ENCODE measurements around the gene CAPG.
"Not testable (repeated sequence)": the region's sequence is repeated elsewhere in the genome, so short reads cannot be mapped to it uniquely, and the experiment has no call there.

The CAPG gene

DNA sequence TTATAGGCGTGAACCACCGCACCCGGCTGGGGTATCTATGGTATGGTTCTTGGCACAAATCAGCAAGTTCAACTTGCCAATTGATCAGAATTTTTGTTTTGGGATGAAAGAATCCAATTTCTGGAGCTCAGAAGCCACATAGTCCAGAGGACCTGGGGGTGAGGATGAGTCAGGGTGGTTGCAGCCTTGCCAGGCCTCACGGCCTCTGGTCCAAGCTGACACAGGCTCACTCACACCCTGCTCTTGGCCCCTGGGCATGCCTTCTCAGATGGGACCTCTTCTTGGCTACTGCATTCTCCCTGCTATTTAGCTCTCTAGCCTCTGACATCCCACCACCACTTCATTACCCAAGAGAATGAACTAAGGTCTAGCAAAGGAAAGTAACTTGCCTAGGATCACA is 16.3 kb downstream of the CAPG start:
- H3K4me1 ChIP-seq (ENCODE audit: control insufficient read depth, insufficient read depth, low read length, poor library complexity, severe bottlenecking): no peaks in the 10 kb centered on the region
- WGBS, 2 experiments (ENCODE audit: insufficient coverage in 2 of 2): 98 to 100% methylated on average over 3 to 4 of the region's 4 CpGs
- H3K36me3 ChIP-seq (ENCODE audit: control insufficient read depth, insufficient read depth, low read length): peaks cover 48% of the 10 kb centered on the region
- no peak overlapping the region for H3K4me3 ChIP-seq (ENCODE audit: extremely low read depth, insufficient read depth, low read length, poor library complexity, severe bottlenecking)
- H3K9me3 ChIP-seq (ENCODE audit: control insufficient read depth, low read length): no peaks in the 10 kb centered on the region
- no peak overlapping the region for H3K27ac ChIP-seq (ENCODE audit: low read depth, low read length, severe bottlenecking)

DNA sequence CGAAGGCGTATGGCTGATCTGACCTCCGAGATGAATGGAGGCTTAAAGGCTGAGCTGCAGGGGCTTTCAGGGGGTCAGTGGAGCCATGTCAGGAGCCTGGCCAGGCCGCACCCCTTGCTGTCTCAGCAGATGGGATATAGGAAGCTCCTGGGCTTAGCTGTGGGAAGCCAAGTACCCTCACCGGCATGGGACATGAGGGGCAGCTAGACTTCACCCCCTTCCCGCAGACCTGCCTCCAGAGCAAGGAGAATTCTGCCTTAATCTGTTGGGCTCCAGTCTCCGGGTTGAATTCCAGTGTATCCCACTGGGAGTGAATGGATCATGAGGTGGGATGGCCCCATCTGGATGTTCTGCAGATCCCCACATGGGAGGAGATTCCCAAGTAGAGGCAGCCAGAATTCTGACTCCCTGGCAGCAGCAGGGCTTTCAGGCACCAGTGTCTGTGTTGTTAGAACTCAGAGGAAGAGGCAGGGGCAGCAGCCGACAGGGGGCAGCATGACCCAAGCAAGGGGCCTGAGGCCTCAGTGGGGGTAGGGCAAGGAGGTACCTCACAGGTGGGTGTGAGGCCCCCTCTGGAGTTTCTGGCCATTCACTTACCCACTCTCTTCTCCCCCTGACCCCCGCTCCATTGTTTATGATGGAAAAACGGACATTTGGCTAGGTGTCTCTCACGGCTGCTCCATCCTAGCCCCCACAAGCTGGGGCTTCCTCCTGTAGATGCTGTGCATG is 19.1 kb downstream of the CAPG start:
- H3K36me3 ChIP-seq (ENCODE audit: control insufficient read depth, insufficient read depth, low read length): peaks cover 49% of the 10 kb centered on the region
- no peaks in the 10 kb centered on the region for H3K9me3 ChIP-seq (ENCODE audit: control insufficient read depth, low read length)
- H3K27ac ChIP-seq (ENCODE audit: low read depth, low read length, severe bottlenecking): no peak overlapping the region
- H3K4me3 ChIP-seq (ENCODE audit: extremely low read depth, insufficient read depth, low read length, poor library complexity, severe bottlenecking): no peak overlapping the region
- H3K4me1 ChIP-seq (ENCODE audit: control insufficient read depth, insufficient read depth, low read length, poor library complexity, severe bottlenecking): no peaks in the 10 kb centered on the region
- 84 to 97% methylated on average over 6 to 9 of the region's 11 CpGs for WGBS, 2 experiments (ENCODE audit: insufficient coverage in 2 of 2)

DNA sequence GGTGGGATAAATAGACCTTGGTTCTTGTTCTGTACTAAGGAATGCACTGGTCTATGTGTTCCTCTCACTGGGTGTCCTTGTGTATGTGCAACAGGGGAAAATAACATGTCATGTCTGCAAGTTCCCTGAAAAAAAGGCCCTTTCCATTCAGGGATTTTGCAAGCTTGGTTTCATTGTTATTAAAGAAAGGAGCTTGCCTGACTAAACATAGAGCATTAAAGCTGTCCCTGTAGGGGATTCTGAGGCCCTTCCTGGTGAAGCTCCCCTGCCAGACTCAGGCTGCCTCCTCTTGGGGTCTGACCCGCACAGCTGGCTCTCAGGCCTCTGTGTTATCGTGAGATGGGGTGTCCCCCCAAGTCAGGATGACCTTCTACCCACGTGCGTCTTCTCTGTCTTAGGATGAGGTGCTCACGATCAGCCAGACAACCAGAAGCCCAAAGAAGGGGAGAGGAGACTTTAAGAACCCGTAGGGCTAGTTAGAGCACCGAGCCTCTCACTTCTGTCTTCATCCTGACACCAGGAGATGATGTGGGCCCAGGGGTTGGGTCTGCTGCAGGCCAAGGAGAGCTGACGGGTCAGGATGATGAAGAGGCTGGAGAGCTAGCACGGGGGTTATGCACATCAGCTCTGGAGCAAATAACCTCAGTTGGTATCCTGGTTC is 21.2 kb downstream of the CAPG start:
- WGBS, 2 experiments (ENCODE audit: insufficient coverage in 2 of 2): 92 to 94% methylated on average over 5 to 9 of the region's 9 CpGs
- Histone ChIP-seq H3K9me3 (ENCODE audit: control insufficient read depth, low read length) (no peaks in the 10 kb centered on the region), H3K27ac (ENCODE audit: low read depth, low read length, severe bottlenecking) (no peak overlapping the region), H3K4me1 (ENCODE audit: control insufficient read depth, insufficient read depth, low read length, poor library complexity, severe bottlenecking) (no peaks in the 10 kb centered on the region), H3K4me3 (ENCODE audit: extremely low read depth, insufficient read depth, low read length, poor library complexity, severe bottlenecking) (no peak overlapping the region), H3K36me3 (ENCODE audit: control insufficient read depth, insufficient read depth, low read length) (peaks cover 39% of the 10 kb centered on the region)

DNA sequence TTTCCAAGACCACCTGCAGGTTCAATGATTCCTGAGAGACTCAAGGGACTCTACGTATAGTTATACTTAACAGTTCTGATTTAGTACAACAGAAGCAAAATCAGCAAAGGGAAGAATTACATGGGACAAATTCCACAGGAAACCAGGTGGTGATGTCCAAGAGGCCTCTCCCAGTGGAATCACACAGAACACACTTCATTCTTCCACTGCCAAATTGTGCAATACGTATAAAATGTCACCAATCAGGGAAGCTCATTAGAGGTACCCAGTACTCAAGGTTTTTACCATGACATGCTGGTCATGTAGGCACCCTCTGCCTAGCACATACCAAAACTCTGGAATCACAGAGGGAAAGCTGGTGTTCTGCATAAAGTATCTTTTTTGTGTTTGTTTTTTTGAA is 22.4 kb downstream of the CAPG start:
- no peak overlapping the region for H3K4me3 ChIP-seq (ENCODE audit: extremely low read depth, insufficient read depth, low read length, poor library complexity, severe bottlenecking)
- H3K4me1 ChIP-seq (ENCODE audit: control insufficient read depth, insufficient read depth, low read length, poor library complexity, severe bottlenecking): no peaks in the 10 kb centered on the region
- 100% methylated on average over 1 to 2 of the region's 2 CpGs for WGBS, 2 experiments (ENCODE audit: insufficient coverage in 2 of 2)
- peaks cover 40% of the 10 kb centered on the region for H3K36me3 ChIP-seq (ENCODE audit: control insufficient read depth, insufficient read depth, low read length)
- H3K27ac ChIP-seq (ENCODE audit: low read depth, low read length, severe bottlenecking): no peak overlapping the region
- H3K9me3 ChIP-seq (ENCODE audit: control insufficient read depth, low read length): no peaks in the 10 kb centered on the region

DNA sequence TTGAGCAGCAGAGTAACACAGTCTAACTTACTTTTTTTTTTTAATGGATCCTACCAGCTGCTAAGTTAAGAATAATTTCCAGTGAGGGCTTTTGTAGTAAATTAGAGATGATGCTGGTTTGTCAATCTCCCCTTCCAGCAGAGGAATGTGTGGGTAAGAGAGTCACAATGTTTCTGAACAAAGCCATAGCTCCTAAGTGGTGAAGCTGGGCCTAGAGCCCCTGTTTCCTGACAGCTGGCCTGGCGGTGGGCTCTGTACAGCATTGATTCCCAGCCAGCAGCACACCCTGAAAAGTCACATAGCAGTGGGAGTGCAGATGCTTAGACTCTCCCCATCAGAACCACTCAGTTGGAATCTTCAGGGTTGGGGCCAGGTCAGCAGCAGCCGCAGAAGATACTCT is 24.4 kb downstream of the CAPG start:
- WGBS, 2 experiments (ENCODE audit: insufficient coverage in 2 of 2): 85 to 100% methylated on average over 1 to 2 of the region's 2 CpGs
- H3K36me3 ChIP-seq (ENCODE audit: control insufficient read depth, insufficient read depth, low read length): peaks cover 31% of the 10 kb centered on the region
- no peak overlapping the region for H3K4me3 ChIP-seq (ENCODE audit: extremely low read depth, insufficient read depth, low read length, poor library complexity, severe bottlenecking)
- no peak overlapping the region for H3K27ac ChIP-seq (ENCODE audit: low read depth, low read length, severe bottlenecking)
- no peaks in the 10 kb centered on the region for H3K4me1 ChIP-seq (ENCODE audit: control insufficient read depth, insufficient read depth, low read length, poor library complexity, severe bottlenecking)
- H3K9me3 ChIP-seq (ENCODE audit: control insufficient read depth, low read length): no peaks in the 10 kb centered on the region

DNA sequence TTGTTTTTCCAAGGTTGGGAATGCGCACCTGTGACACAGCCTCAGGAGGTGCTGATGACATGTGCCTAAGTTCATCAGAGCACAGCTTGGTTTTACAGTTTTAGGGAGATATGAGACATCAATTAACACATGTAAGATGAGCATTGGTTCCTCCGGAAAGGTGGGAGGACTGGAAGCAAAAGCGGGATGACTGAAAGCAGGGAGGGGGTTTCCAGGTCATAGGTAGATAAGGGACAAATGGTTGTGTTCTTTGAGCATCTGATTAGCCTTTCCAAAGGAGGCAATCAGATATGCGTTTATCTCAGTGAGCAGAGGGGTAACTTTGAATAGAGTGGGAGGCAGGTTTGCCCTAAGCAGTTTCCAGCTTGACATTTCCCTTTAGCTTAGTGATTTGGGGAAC is 26.3 kb downstream of the CAPG start:
- H3K36me3 ChIP-seq (ENCODE audit: control insufficient read depth, insufficient read depth, low read length): peaks cover 44% of the 10 kb centered on the region
- H3K4me3 ChIP-seq (ENCODE audit: extremely low read depth, insufficient read depth, low read length, poor library complexity, severe bottlenecking): no peak overlapping the region
- no peak overlapping the region for H3K27ac ChIP-seq (ENCODE audit: low read depth, low read length, severe bottlenecking)
- no peaks in the 10 kb centered on the region for H3K4me1 ChIP-seq (ENCODE audit: control insufficient read depth, insufficient read depth, low read length, poor library complexity, severe bottlenecking)
- WGBS, 2 experiments (ENCODE audit: insufficient coverage in 2 of 2): 78 to 95% methylated on average over 3 to 4 of the region's 4 CpGs
- H3K9me3 ChIP-seq (ENCODE audit: control insufficient read depth, low read length): peaks cover 10% of the 10 kb centered on the region

DNA sequence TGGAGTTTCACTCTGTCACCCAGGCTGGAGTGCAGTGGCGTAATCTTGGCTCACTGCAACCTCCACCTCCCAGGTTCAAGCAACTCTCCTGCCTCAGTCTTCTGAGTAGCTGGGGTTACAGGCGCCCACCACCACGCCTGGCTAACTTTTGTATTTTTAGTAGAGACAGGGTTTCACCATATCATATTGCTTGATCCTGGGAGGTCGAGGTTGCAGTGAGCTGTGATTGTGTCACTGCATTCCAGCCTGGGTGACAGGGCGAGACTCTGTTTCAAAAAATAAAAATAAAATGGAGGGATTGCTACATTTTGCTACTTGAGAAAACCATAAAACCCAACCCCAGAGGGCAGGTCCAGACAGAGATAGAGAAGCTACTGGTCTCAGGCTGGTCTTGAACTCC is 27.0 kb downstream of the CAPG start:
- peaks cover 10% of the 10 kb centered on the region for H3K9me3 ChIP-seq (ENCODE audit: control insufficient read depth, low read length)
- not testable (repeated sequence) for H3K4me3 ChIP-seq (ENCODE audit: extremely low read depth, insufficient read depth, low read length, poor library complexity, severe bottlenecking); H3K27ac ChIP-seq (ENCODE audit: low read depth, low read length, severe bottlenecking); H3K4me1 ChIP-seq (ENCODE audit: control insufficient read depth, insufficient read depth, low read length, poor library complexity, severe bottlenecking)
- 76% methylated on average over 3 of the region's 5 CpGs; no CpG with 5 or more reads in 1 of the 2 experiments for WGBS, 2 experiments (ENCODE audit: insufficient coverage in 2 of 2)
- H3K36me3 ChIP-seq (ENCODE audit: control insufficient read depth, insufficient read depth, low read length): peaks cover 44% of the 10 kb centered on the region

DNA sequence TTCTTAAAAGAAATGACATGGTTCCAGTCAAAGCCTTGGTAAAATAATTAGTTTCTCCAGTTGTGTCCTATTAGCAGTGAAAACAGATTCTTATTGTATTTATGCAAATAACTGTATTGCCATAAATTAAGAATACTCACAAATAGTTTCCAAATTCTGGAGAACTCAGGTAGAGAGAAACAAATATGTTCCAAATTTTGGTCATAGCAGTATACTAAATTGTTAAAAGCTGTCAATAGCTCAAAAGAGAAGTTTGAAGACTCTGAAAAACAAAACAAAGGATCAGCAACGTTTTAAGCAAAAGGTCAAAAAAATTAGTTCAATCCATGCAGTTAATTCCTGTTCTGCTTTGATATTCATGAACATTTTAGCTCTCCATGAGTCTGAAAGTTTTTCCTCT is 30.1 kb downstream of the CAPG start:
- Histone ChIP-seq H3K27ac (ENCODE audit: low read depth, low read length, severe bottlenecking) (no peak overlapping the region), H3K9me3 (ENCODE audit: control insufficient read depth, low read length) (peaks cover 10% of the 10 kb centered on the region), H3K4me3 (ENCODE audit: extremely low read depth, insufficient read depth, low read length, poor library complexity, severe bottlenecking) (no peak overlapping the region), H3K4me1 (ENCODE audit: control insufficient read depth, insufficient read depth, low read length, poor library complexity, severe bottlenecking) (no peaks in the 10 kb centered on the region), H3K36me3 (ENCODE audit: control insufficient read depth, insufficient read depth, low read length) (peaks cover 45% of the 10 kb centered on the region)
- WGBS, 2 experiments (ENCODE audit: insufficient coverage in 2 of 2): 56 to 89% methylated on average over 1 of the region's 1 CpG

DNA sequence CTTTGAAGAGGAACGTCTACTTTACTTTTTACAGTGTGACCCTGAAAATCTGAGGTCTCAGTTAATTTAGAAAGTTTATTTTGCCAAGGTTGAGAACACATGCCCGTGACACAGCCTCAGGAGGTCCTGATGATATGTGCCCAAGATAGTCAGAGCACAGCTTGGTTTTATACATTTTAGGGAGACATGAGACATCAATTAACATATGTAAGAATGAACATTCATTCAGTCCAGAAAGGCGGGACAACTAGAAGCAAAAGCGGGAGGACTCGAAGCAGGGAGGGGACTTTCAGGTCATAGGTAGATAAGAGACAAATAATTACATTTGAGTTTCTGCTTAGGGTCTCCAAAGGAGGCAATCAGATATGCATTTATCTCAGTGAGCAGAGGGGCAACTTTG is 31.9 kb downstream of the CAPG start:
- Histone ChIP-seq H3K27ac (ENCODE audit: low read depth, low read length, severe bottlenecking) (no peak overlapping the region), H3K4me3 (ENCODE audit: extremely low read depth, insufficient read depth, low read length, poor library complexity, severe bottlenecking) (no peak overlapping the region), H3K36me3 (ENCODE audit: control insufficient read depth, insufficient read depth, low read length) (peaks cover 40% of the 10 kb centered on the region), H3K4me1 (ENCODE audit: control insufficient read depth, insufficient read depth, low read length, poor library complexity, severe bottlenecking) (no peaks in the 10 kb centered on the region), H3K9me3 (ENCODE audit: control insufficient read depth, low read length) (peaks cover 10% of the 10 kb centered on the region)
- 93 to 100% methylated on average over 4 of the region's 5 CpGs for WGBS, 2 experiments (ENCODE audit: insufficient coverage in 2 of 2)

DNA sequence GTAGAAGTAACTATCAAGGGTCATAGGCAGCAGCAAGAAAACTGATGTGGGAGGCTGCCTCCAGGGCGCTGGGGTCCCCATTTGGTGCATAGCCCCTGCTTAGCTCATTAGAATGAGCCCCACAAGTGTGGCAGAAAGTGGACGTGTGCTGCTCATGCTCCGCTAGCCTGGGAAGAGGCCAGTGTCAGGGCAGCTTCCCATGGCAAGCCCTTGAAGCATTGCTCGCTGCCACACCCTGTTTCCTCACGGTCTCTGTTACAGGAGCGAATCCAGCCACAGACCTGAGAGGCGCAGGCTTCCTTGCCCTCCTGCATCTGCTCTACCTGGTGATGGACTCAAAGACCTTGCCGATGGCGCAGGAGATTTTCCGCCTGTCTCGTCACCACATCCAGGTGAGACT is 33.1 kb downstream of the CAPG start:
- Histone ChIP-seq H3K4me3 (ENCODE audit: extremely low read depth, insufficient read depth, low read length, poor library complexity, severe bottlenecking) (no peak overlapping the region), H3K36me3 (ENCODE audit: control insufficient read depth, insufficient read depth, low read length) (peaks cover 43% of the 10 kb centered on the region)
- 96% methylated on average over 10 to 11 of the region's 11 CpGs for WGBS, 2 experiments (ENCODE audit: insufficient coverage in 2 of 2)

More for the DNA sequence above, 33.1 kb downstream of the CAPG start:
- H3K4me1 ChIP-seq (ENCODE audit: control insufficient read depth, insufficient read depth, low read length, poor library complexity, severe bottlenecking): no peaks in the 10 kb centered on the region
- H3K27ac ChIP-seq (ENCODE audit: low read depth, low read length, severe bottlenecking): no peak overlapping the region
- H3K9me3 ChIP-seq (ENCODE audit: control insufficient read depth, low read length): peaks cover 10% of the 10 kb centered on the region
